Mesendoderm (in vitro differentiated cells): ENCODE data around the gene FLNB.

Source experiments
- DNase-seq: peaks from one replicate; pipeline ENCODE4 v3.0.0; 2013
- H2AK5ac ChIP-seq: 2 replicates; pipeline ENCODE4 v1.6.1; 2013; ENCODE audit warnings: low read length, inconsistent platforms
- H2BK120ac ChIP-seq: 2 replicates; pipeline ENCODE4 v1.6.1; 2013; ENCODE audit warnings: low read depth, mild to moderate bottlenecking, low read length, moderate library complexity, mixed read lengths
- H2BK15ac ChIP-seq: replicated peaks from 2 replicates; pipeline ENCODE4 v1.6.1; 2013; ENCODE audit warnings: low read depth, mild to moderate bottlenecking, moderate library complexity
- H2BK5ac ChIP-seq: 2 replicates; pipeline ENCODE4 v1.6.1; 2013; ENCODE audit warnings: low read length, inconsistent platforms
- H3K18ac ChIP-seq: 2 replicates; pipeline ENCODE4 v1.6.1; 2013; ENCODE audit warnings: mild to moderate bottlenecking, low read length, mixed read lengths
- H3K23ac ChIP-seq: one replicate; pipeline ENCODE4 v1.6.1; 2013; ENCODE audit warnings: low read length
- H3K27ac ChIP-seq: 2 replicates; pipeline ENCODE4 v1.5.1; 2013; ENCODE audit warnings: low read depth, mild to moderate bottlenecking, inconsistent platforms, low read length, moderate library complexity
- H3K27me3 ChIP-seq: 2 replicates; pipeline ENCODE4 v1.6.1; 2013; ENCODE audit warnings: low read length, control low read depth, mild to moderate bottlenecking, inconsistent platforms; ENCODE audit not compliant: insufficient read depth, poor library complexity
- H3K36me3 ChIP-seq: 2 replicates; pipeline ENCODE4 v1.6.1; 2013; ENCODE audit warnings: low read length, inconsistent platforms; ENCODE audit not compliant: control insufficient read depth, insufficient read depth
- H3K4ac ChIP-seq: one replicate; pipeline ENCODE4 v1.6.1; 2013; ENCODE audit warnings: low read depth, mild to moderate bottlenecking, low read length, moderate library complexity
- H3K4me1 ChIP-seq: 2 replicates; pipeline ENCODE4 v1.6.1; 2013; ENCODE audit warnings: low read depth, low read length, inconsistent platforms; ENCODE audit not compliant: control insufficient read depth
- H3K4me2 ChIP-seq: 2 replicates; pipeline ENCODE4 v1.6.1; 2013; ENCODE audit warnings: low read length
- H3K4me3 ChIP-seq: 2 replicates; pipeline ENCODE4 v1.5.1; 2013; ENCODE audit warnings: mild to moderate bottlenecking, low read length
- H3K56ac ChIP-seq: one replicate; pipeline ENCODE4 v1.6.1; 2013; ENCODE audit warnings: low read length
- H3K79me1 ChIP-seq: 2 replicates; pipeline ENCODE4 v1.6.1; 2013; ENCODE audit warnings: low read length, inconsistent platforms
- H3K79me2 ChIP-seq: 2 replicates; pipeline ENCODE4 v1.6.1; 2013; ENCODE audit warnings: mild to moderate bottlenecking, low read length; ENCODE audit not compliant: control insufficient read depth, insufficient read depth
- H3K9ac ChIP-seq: 2 replicates; pipeline ENCODE4 v1.6.1; 2013; ENCODE audit warnings: low read length, inconsistent platforms
- H4K5ac ChIP-seq: one replicate; pipeline ENCODE4 v1.6.1; 2013; ENCODE audit warnings: low read length
- H4K8ac ChIP-seq: one replicate; pipeline ENCODE4 v1.6.1; 2013; ENCODE audit warnings: low read depth, mild to moderate bottlenecking, control low read depth, low read length, moderate library complexity
- WGBS: extraction: QIAGEN DNeasy Blood & Tissue Kit; methylation state at CpG from one replicate; pipeline ENCODE4 v1.1.7; 2013; ENCODE audit warnings: low lambda C conversion rate, missing lambda C conversion rate; ENCODE audit not compliant: insufficient coverage; ENCODE audit errors: extremely low coverage; 5-methylcytosine and 5-hydroxymethylcytosine counted together

FLNB gene

GRCh38 chr3:58137306-58137705 lies 129.1 kb downstream of the FLNB start:
- H2AK5ac ChIP-seq, result no peak overlapping the region
- no peak overlapping the region for H3K27ac ChIP-seq
- no peak overlapping the region for H3K4ac ChIP-seq
- no peaks in the 10 kb centered on the region for H3K27me3 ChIP-seq
- H3K36me3 ChIP-seq, result peaks cover 26% of the 10 kb centered on the region
- no peak overlapping the region for H3K9ac ChIP-seq
- no peak overlapping the region for H3K56ac ChIP-seq
- no peaks in the 10 kb centered on the region for H3K79me2 ChIP-seq
- WGBS, result no CpG with 5 or more reads among the region's 4 CpGs
- no peak overlapping the region for H2BK5ac ChIP-seq
- H2BK120ac ChIP-seq, result no peak overlapping the region
- no peak overlapping the region for H2BK15ac ChIP-seq
- no peak overlapping the region for H4K8ac ChIP-seq
- no peak overlapping the region for H3K18ac ChIP-seq
- no peak overlapping the region for H4K5ac ChIP-seq
- H3K4me1 ChIP-seq, result no peaks in the 10 kb centered on the region
- no peak overlapping the region for H3K4me2 ChIP-seq
- no peaks in the 10 kb centered on the region for H3K79me1 ChIP-seq
- no peak overlapping the region for H3K23ac ChIP-seq
- no peak overlapping the region for H3K4me3 ChIP-seq
- DNase-seq, result no peak

- H3K4me2 ChIP-seq, result no peak overlapping the region
- no peak overlapping the region for H3K27ac ChIP-seq
- H3K56ac ChIP-seq, result no peak overlapping the region
- H4K8ac ChIP-seq, result no peak overlapping the region
- DNase-seq, result no peak
- H3K79me1 ChIP-seq, result no peaks in the 10 kb centered on the region
- peaks cover 28% of the 10 kb centered on the region for H3K36me3 ChIP-seq
- H3K23ac ChIP-seq, result no peak overlapping the region
- H2BK5ac ChIP-seq, result no peak overlapping the region
- no peaks in the 10 kb centered on the region for H3K4me1 ChIP-seq
- no peak overlapping the region for H3K4me3 ChIP-seq
- no peak overlapping the region for H3K9ac ChIP-seq
- no peak overlapping the region for H2BK120ac ChIP-seq
- H4K5ac ChIP-seq, result no peak overlapping the region
- WGBS, result no CpG with 5 or more reads among the region's 12 CpGs
- no peak overlapping the region for H3K4ac ChIP-seq
- no peak overlapping the region for H2BK15ac ChIP-seq
- no peak overlapping the region for H2AK5ac ChIP-seq
- H3K18ac ChIP-seq, result no peak overlapping the region
- H3K27me3 ChIP-seq, result no peaks in the 10 kb centered on the region
- H3K79me2 ChIP-seq, result no peaks in the 10 kb centered on the region
Observed at GRCh38 chr3:58141766-58142345, 133.6 kb downstream of the FLNB start.

- WGBS, result no CpG with 5 or more reads among the region's 9 CpGs
Observed at GRCh38 chr3:58143417-58144055, 135.3 kb downstream of the FLNB start.

GRCh38 chr3:58144478-58145325 lies 136.5 kb downstream of the FLNB start:
- no peak overlapping the region for H2BK15ac ChIP-seq
- no peak overlapping the region for H3K56ac ChIP-seq
- no peak overlapping the region for H2BK120ac ChIP-seq
- H3K4ac ChIP-seq, result no peak overlapping the region
- H3K4me2 ChIP-seq, result no peak overlapping the region
- DNase-seq, result no peak
- no peak overlapping the region for H2AK5ac ChIP-seq
- H3K9ac ChIP-seq, result no peak overlapping the region
- WGBS, result no CpG with 5 or more reads among the region's 7 CpGs
- no peaks in the 10 kb centered on the region for H3K4me1 ChIP-seq
- H3K27ac ChIP-seq, result no peak overlapping the region
- H2BK5ac ChIP-seq, result no peak overlapping the region
- H3K36me3 ChIP-seq, result peaks cover 22% of the 10 kb centered on the region
- no peak overlapping the region for H4K8ac ChIP-seq
- H3K27me3 ChIP-seq, result no peaks in the 10 kb centered on the region
- no peaks in the 10 kb centered on the region for H3K79me2 ChIP-seq
- H3K4me3 ChIP-seq, result no peak overlapping the region
- no peak overlapping the region for H4K5ac ChIP-seq
- H3K79me1 ChIP-seq, result no peaks in the 10 kb centered on the region
- H3K18ac ChIP-seq, result no peak overlapping the region
- H3K23ac ChIP-seq, result no peak overlapping the region

More at GRCh38 chr3:58143417-58144055, 135.3 kb downstream of the FLNB start:
- Histone ChIP-seq H3K18ac (no peak overlapping the region), H3K4ac (no peak overlapping the region), H2BK120ac (no peak overlapping the region), H3K4me3 (no peak overlapping the region), H3K56ac (no peak overlapping the region), H4K8ac (no peak overlapping the region), H3K27me3 (no peaks in the 10 kb centered on the region), H3K36me3 (peaks cover 19% of the 10 kb centered on the region), H3K9ac (no peak overlapping the region), H3K79me1 (no peaks in the 10 kb centered on the region), H3K4me1 (no peaks in the 10 kb centered on the region), H3K79me2 (no peaks in the 10 kb centered on the region), H2BK5ac (no peak overlapping the region), H2AK5ac (no peak overlapping the region), H3K4me2 (no peak overlapping the region), H4K5ac (no peak overlapping the region), H3K23ac (no peak overlapping the region), H3K27ac (no peak overlapping the region), H2BK15ac (no peak overlapping the region)
- no peak for DNase-seq

- no peak overlapping the region for H4K8ac ChIP-seq
- no peak overlapping the region for H3K18ac ChIP-seq
- no peak overlapping the region for H3K27ac ChIP-seq
- H4K5ac ChIP-seq, result no peak overlapping the region
- no peaks in the 10 kb centered on the region for H3K4me1 ChIP-seq
- H3K79me1 ChIP-seq, result no peaks in the 10 kb centered on the region
- no peak overlapping the region for H3K4me3 ChIP-seq
- no peak overlapping the region for H2AK5ac ChIP-seq
- H3K4me2 ChIP-seq, result no peak overlapping the region
- H3K4ac ChIP-seq, result no peak overlapping the region
- DNase-seq, result no peak
- H2BK5ac ChIP-seq, result no peak overlapping the region
- H3K9ac ChIP-seq, result no peak overlapping the region
- peaks cover 13% of the 10 kb centered on the region for H3K36me3 ChIP-seq
- H3K27me3 ChIP-seq, result no peaks in the 10 kb centered on the region
- WGBS, result no CpG with 5 or more reads among the region's 9 CpGs
- no peak overlapping the region for H3K56ac ChIP-seq
- H2BK120ac ChIP-seq, result no peak overlapping the region
- no peaks in the 10 kb centered on the region for H3K79me2 ChIP-seq
- no peak overlapping the region for H2BK15ac ChIP-seq
- no peak overlapping the region for H3K23ac ChIP-seq
Observed at GRCh38 chr3:58148049-58148448, 139.8 kb downstream of the FLNB start.
